Lower leg skin (tissue), 4 donors: Measurements from ENCODE around the gene SMIM28. TPM values are rescaled to one million over a fixed set of nuclear protein-coding genes. Genes with fewer than 3 reads are reported as not detected.

Experiments used
- DNase-seq, 2 donors: peaks; one replicate each; pipeline ENCODE4 v3.0.0-alpha.2; 2019; ENCODE audit warnings: low spot score in 2 of 2
- H3K4me3 ChIP-seq: fragments of 200-600 bp; sonication (generic); 2 replicates; pipeline ENCODE4 v1.5.1; 2017; ENCODE audit warnings: mild to moderate bottlenecking, low read depth; ENCODE audit not compliant: poor library complexity, severe bottlenecking
- CTCF ChIP-seq, 3 donors: fragments of 450-650 bp; IDR thresholded peaks; one replicate each; pipeline ENCODE4 v1.5.1; 2016; ENCODE audit warnings: antibody characterized with exemption in 3 of 3, mild to moderate bottlenecking in 3 of 3, moderate library complexity in 2 of 3
- POLR2A ChIP-seq, 2 donors: fragments of 450-650 bp; IDR thresholded peaks; one replicate each; pipeline ENCODE4 v1.6.1; 2016 to 2017; ENCODE audit warnings: antibody characterized with exemption in 2 of 2, mild to moderate bottlenecking in 1 of 2, moderate library complexity in 1 of 2
- WGBS, 2 donors: methylation state at CpG; one replicate each; pipeline ENCODE4 v1.1.5; 2018; 5-methylcytosine and 5-hydroxymethylcytosine counted together
- intact Hi-C: fragments of 100-400 bp; cut with DNase I; formaldehyde crosslinking; loops from one replicate; pipeline ENCODE4 v1.15.0; 2023; ENCODE audit warnings: low total_unique reads
- total RNA-seq, 4 donors: library from RNA; depleted of rRNA; stranded (reverse); fragments of >200 nt; gene quantifications; one replicate each; pipeline ENCODE4 v1.1.0, GENCODE V29; 2016

SMIM28 gene
- total RNA-seq, 4 donors from 2014 or later = not detected

GRCh38 chr6:138415125-138415524, 37.4 kb downstream of the SMIM28 start:
- H3K4me3 ChIP-seq = no peak overlapping the region
- DNase-seq = no peak
- TF ChIP-seq CTCF (IDR thresholded peaks at IDR 0.05) (no peak), POLR2A (IDR thresholded peaks at IDR 0.05) (no peak)
- WGBS, 2 donors = 75 to 80% methylated on average over 5 of the region's 5 CpGs
- intact Hi-C loops = no loop called here

GRCh38 chr6:138416206-138416605, 38.5 kb downstream of the SMIM28 start:
- WGBS, 2 donors = 85 to 87% methylated on average over 4 of the region's 4 CpGs
- intact Hi-C loops = no loop called here
- no peak for DNase-seq
- TF ChIP-seq POLR2A (IDR thresholded peaks at IDR 0.05) (no peak), CTCF (IDR thresholded peaks at IDR 0.05) (no peak)
- no peak overlapping the region for H3K4me3 ChIP-seq

DNA sequence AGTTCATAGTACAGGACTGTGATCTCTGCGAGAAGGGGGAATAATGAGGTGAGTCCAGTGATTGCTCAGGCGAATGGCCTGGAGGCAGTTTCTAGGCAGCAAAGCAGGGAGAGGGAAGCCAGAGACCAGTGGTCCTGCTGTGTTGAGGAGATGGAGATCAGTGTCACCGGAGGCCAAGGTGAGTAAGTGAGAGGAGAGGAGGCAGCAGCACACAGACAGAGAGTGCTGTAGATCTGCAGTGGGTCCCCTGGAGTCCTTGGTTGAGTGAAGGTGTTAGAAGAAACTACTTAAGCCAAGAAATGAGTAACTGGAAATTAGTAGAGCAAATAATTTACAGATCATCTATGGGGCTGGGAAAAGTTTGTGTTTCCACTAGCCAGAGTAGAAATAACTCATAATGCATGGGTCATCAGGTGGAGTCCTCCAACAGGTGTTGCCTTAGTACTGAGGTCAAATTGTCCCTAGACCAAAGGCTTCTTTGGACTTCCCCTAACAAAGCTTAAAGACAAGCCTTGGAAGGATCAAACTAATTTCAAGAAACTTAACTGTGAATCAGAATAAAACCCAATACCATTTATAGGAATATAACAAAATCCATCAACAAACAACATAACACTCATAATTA, 39.9 kb downstream of the SMIM28 start:
- TF ChIP-seq POLR2A (IDR thresholded peaks at IDR 0.05) = no peak
- no peak for TF ChIP-seq CTCF (IDR thresholded peaks at IDR 0.05)
- WGBS, 2 donors = 90 to 94% methylated on average over 3 of the region's 3 CpGs
- DNase-seq = no peak
- no peak overlapping the region for H3K4me3 ChIP-seq
- intact Hi-C loops = no loop called here

GRCh38 chr6:138418118-138418742, 40.5 kb downstream of the SMIM28 start:
- 95 to 97% methylated on average over 3 of the region's 3 CpGs for WGBS, 2 donors

DNA sequence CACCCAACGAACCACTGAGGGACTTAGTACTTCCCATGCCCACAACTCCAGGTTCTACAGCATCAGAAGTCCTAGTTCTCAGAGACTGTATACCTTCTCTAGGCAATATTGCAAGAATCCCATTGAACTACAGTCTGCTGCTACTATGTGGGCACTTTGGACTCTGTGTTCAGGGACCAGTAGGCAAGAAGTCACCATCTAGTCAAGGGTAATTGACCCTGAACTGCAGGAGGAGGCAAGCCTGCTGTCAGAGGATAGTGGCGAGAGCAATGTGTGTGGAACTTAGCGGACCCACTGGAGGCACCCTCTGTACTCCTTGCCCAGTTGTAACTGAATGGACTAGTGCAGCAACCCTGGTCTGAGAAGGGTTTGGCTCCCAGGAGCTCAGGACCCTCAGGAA, 42.1 kb downstream of the SMIM28 start:
- no peak for DNase-seq
- no peak overlapping the region for H3K4me3 ChIP-seq
- intact Hi-C loops = loop anchor here (5.0 kb wide), 1 partner anchor 348 kb away; no protein-coding TSS in a partner anchor
- TF ChIP-seq CTCF (IDR thresholded peaks at IDR 0.05) = no peak
- TF ChIP-seq POLR2A (IDR thresholded peaks at IDR 0.05) = no peak
- WGBS, 2 donors = 97 to 100% methylated on average over 3 of the region's 3 CpGs

More at GRCh38 chr6:138418118-138418742, 40.5 kb downstream of the SMIM28 start:
- intact Hi-C loops = no loop called here
- no peak for DNase-seq
- TF ChIP-seq CTCF (IDR thresholded peaks at IDR 0.05) (no peak), POLR2A (IDR thresholded peaks at IDR 0.05) (no peak)
- no peak overlapping the region for H3K4me3 ChIP-seq
